HepG2 (cell line): Measurements from ENCODE around the gene TWIST2. TPM values are rescaled to one million over a fixed set of nuclear protein-coding genes. Genes with fewer than 3 reads are reported as not detected.

Experiments used
- ATAC-seq: fragments of 200-7000 bp; cut with Tn5 transposase; 3 replicates; pipeline ENCODE4 v1.9.1; 2020; ENCODE audit warnings: mild to moderate bottlenecking, moderate library complexity
- BruUV-seq: library from RNA; stranded (reverse); fragments of 400-500 nt; replicated peaks from 2 replicates; lab custom pipeline; 2021; lab: Mats Ljungman, UMichigan
- CTCF ChIA-PET: fragments of 300-600 bp; formaldehyde crosslinking; extraction: SDS; loops from one replicate; lab custom pipeline; 2021; ENCODE audit warnings: low total read pairs, inconsistent platforms, low intra/inter-chr PET ratio; lab: Yijun Ruan, JAX
- POLR2A ChIA-PET: fragments of 350-600 bp; sonication (Branson Sonifier 250); formaldehyde crosslinking; loops from one replicate; lab custom pipeline; 2020; ENCODE audit warnings: antibody characterized with exemption, inconsistent platforms; lab: Yijun Ruan, JAX
- DNase-seq: peaks from one replicate; pipeline ENCODE4 v3.0.0-alpha.2; 2015; ENCODE audit warnings: low spot score
- FAIRE-seq: peaks from 3 replicates; lab custom pipeline; 2011; peaks lifted over from hg19 to GRCh38; lab: Jason Lieb, UNC
- H2AFZ ChIP-seq: one replicate; pipeline ENCODE4 v1.6.1; 2011; ENCODE audit warnings: low read length, inconsistent platforms
- H3K27ac ChIP-seq: fragments of 300-600 bp; 3 replicates; pipeline ENCODE4 v1.8.0; 2011; ENCODE audit warnings: mixed run types, mild to moderate bottlenecking, mixed read lengths, low read length, inconsistent platforms; ENCODE audit not compliant: insufficient read depth; ENCODE audit errors: extremely low read length
- H3K27me3 ChIP-seq, 2 experiments: fragments of 200-600 bp in 1 of 2; 2 replicates in 1 of 2; 3 replicates in 1 of 2; pipeline versions ENCODE4 v1.6.0 to v1.8.0; 2011; ENCODE audit warnings: low read length in 2 of 2, mild to moderate bottlenecking in 2 of 2, moderate library complexity in 2 of 2, inconsistent platforms in 1 of 2; ENCODE audit not compliant: insufficient read depth in 2 of 2, control insufficient read depth in 1 of 2
- H3K36me3 ChIP-seq, 2 experiments: fragments of 200-600 bp in 1 of 2; replicated peaks in 1 of 2; 2 replicates in 1 of 2; 3 replicates in 1 of 2; pipeline versions ENCODE4 v1.5.1 to v1.8.0; 2011; ENCODE audit warnings: low read length in 2 of 2, inconsistent platforms in 1 of 2; ENCODE audit not compliant: insufficient read depth in 2 of 2, control insufficient read depth in 1 of 2
- H3K4me1 ChIP-seq: 2 replicates; pipeline ENCODE4 v1.5.1; 2012; ENCODE audit warnings: low read length, inconsistent platforms; ENCODE audit not compliant: insufficient read depth
- H3K4me2 ChIP-seq: 2 replicates; pipeline ENCODE4 v1.6.0; 2011; ENCODE audit warnings: low read depth, low read length, inconsistent platforms
- H3K4me3 ChIP-seq, 3 experiments: fragments of 200-600 bp in 1 of 3; sonication (generic), shearing (Covaris generic) in 1 of 3; replicated peaks in 1 of 3; 2 replicates each; pipeline ENCODE4 v1.5.1; 2011 to 2016; ENCODE audit warnings: low read length in 3 of 3, inconsistent platforms in 2 of 3, low read depth in 2 of 3, mild to moderate bottlenecking in 2 of 3, control low read depth in 1 of 3, mixed read lengths in 1 of 3; ENCODE audit not compliant: insufficient read depth in 1 of 3
- H3K79me2 ChIP-seq: one replicate; pipeline ENCODE4 v1.6.1; 2011; ENCODE audit warnings: low read length, inconsistent platforms; ENCODE audit not compliant: insufficient read depth
- H3K9ac ChIP-seq: 2 replicates; pipeline ENCODE4 v1.6.0; 2011; ENCODE audit warnings: mild to moderate bottlenecking, low read depth, low read length, inconsistent platforms; ENCODE audit not compliant: insufficient read depth
- H3K9me3 ChIP-seq: 2 replicates; pipeline ENCODE4 v1.5.1; 2012; ENCODE audit warnings: mild to moderate bottlenecking, low read length
- H4K20me1 ChIP-seq: 2 replicates; pipeline ENCODE4 v1.6.0; 2011; ENCODE audit warnings: inconsistent platforms, mild to moderate bottlenecking, low read length, moderate library complexity; ENCODE audit not compliant: insufficient read depth
- HOXA7 ChIP-seq: sonication (generic); formaldehyde crosslinking; IDR thresholded peaks from 2 replicates; pipeline ENCODE4 v1.8.1; 2022; ENCODE audit warnings: mild to moderate bottlenecking, missing genetic modification reagents, moderate library complexity
- IKZF1 ChIP-seq: fragments of 450-650 bp; IDR thresholded peaks from 2 replicates; pipeline ENCODE4 v1.7.1; 2016
- NFE2L2 ChIP-seq: fragments of 150-350 bp; IDR thresholded peaks from 2 replicates; pipeline ENCODE4 v1.6.1; 2014; ENCODE audit warnings: low read length
- NR2C2 ChIP-seq: sonication (generic); formaldehyde crosslinking; IDR thresholded peaks from 2 replicates; pipeline ENCODE4 v1.4.0; 2020; ENCODE audit warnings: missing genetic modification reagents, mild to moderate bottlenecking, moderate library complexity, borderline replicate concordance
- RFXANK ChIP-seq: IDR thresholded peaks from 2 replicates; pipeline ENCODE4 v1.6.1; 2016
- STAT6 ChIP-seq: sonication (generic); formaldehyde crosslinking; IDR thresholded peaks from 2 replicates; pipeline ENCODE4 v1.4.0; 2020; ENCODE audit warnings: missing genetic modification reagents, mild to moderate bottlenecking, borderline replicate concordance
- TIGD3 ChIP-seq: sonication (generic); formaldehyde crosslinking; IDR thresholded peaks from 2 replicates; pipeline ENCODE4 v1.5.1; 2020; ENCODE audit warnings: mild to moderate bottlenecking, missing genetic modification reagents, borderline replicate concordance
- WIZ ChIP-seq: sonication (generic); formaldehyde crosslinking; IDR thresholded peaks from 2 replicates; pipeline ENCODE4 v1.5.1; 2020; ENCODE audit warnings: mild to moderate bottlenecking, missing genetic modification reagents
- WGBS: methylation state at CpG from one replicate; pipeline ENCODE4 v1.1.6; 2017; ENCODE audit warnings: low lambda C conversion rate; 5-methylcytosine and 5-hydroxymethylcytosine counted together
- in situ Hi-C: cut with HindIII; loops from 2 replicates; pipeline ENCODE4 v1.10.0; 2017; ENCODE audit warnings: low pct_unique_long_range_greater_than_20kb; ENCODE audit not compliant: extremely low pct_ligation_motif_present
- intact Hi-C: fragments of 100-400 bp; cut with micrococcal nuclease; formaldehyde crosslinking; loops from one replicate; pipeline ENCODE4 v1.10.0; 2022; ENCODE audit not compliant: unreplicated experiment
- polyA plus RNA-seq, 8 experiments: library from polyadenylated mRNA; depleted of rRNA in 3 of 8; stranded (reverse) in 7 of 8; unstranded in 1 of 8; fragments of >200 nt; fragmentation: Illumina TruSeq in 4 of 8; extraction: Trizol in 4 of 8; gene quantifications; 2 replicates each; pipeline versions ENCODE4 v1.2.1 to v1.2.3, GENCODE V29; 2011 to 2016; ENCODE audit warnings: low read depth in 4 of 8, missing spikeins in 1 of 8, mixed read lengths in 1 of 8; ENCODE audit not compliant: insufficient read depth in 1 of 8
- total RNA-seq, 5 experiments: library from RNA; depleted of rRNA; stranded (reverse); fragments of >200 nt; fragmentation: Illumina TruSeq; extraction: Trizol; gene quantifications; 2 replicates each; pipeline ENCODE4 v1.2.3, GENCODE V29; 2016; ENCODE audit warnings: low read depth in 1 of 5
- TF ChIP-seq, protein P1 (sequence below): sonication (generic); formaldehyde crosslinking; IDR thresholded peaks from 2 replicates; pipeline ENCODE4 v1.5.0; 2020; ENCODE audit warnings: missing genetic modification reagents

The TWIST2 gene
- total and polyA plus RNA-seq, 2 of the 13 experiments (the other 11 are each of a cell fraction or from before 2014, with no cell fraction given): 0.08 to 0.11 TPM

DNA sequence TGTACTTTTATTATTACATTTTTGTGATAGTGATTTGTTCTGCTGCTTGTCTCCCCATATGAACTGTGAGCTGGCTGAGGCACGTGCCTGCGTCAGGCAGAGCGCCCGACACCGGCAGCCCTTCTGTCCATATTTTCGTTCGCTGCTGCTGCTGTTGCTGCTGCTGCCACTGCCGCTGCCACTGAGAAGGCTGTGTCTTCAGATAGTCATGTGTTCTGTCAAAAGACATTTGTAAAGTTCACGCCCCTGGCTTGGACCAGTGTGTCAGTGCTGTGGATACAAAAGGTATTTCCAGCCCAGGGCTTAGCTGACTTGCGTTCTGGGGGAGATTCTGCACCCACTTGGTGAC is 47.0 kb downstream of the TWIST2 start:
- TF ChIP-seq RFXANK (CRISPR knock-in tag) (no peak), WIZ (no peak), IKZF1 (no peak), NFE2L2 (no peak), NR2C2 (CRISPR knock-in tag) (no peak), HOXA7 (CRISPR knock-in tag) (no peak), TIGD3 (CRISPR knock-in tag) (no peak), STAT6 (no peak)
- TF ChIP-seq, protein P1, sequence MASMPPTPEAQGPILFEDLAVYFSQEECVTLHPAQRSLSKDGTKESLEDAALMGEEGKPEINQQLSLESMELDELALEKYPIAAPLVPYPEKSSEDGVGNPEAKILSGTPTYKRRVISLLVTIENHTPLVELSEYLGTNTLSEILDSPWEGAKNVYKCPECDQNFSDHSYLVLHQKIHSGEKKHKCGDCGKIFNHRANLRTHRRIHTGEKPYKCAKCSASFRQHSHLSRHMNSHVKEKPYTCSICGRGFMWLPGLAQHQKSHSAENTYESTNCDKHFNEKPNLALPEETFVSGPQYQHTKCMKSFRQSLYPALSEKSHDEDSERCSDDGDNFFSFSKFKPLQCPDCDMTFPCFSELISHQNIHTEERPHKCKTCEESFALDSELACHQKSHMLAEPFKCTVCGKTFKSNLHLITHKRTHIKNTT (CRISPR knock-in tag): no peak
- Histone ChIP-seq H2AFZ (no peak overlapping the region), H3K36me3 (no peaks in the 10 kb centered on the region), H3K27me3 (peaks cover 31 to 89% of the 10 kb centered on the region in 2 experiments), H3K9me3 (no peaks in the 10 kb centered on the region), H3K9ac (no peak overlapping the region), H4K20me1 (no peaks in the 10 kb centered on the region), H3K79me2 (no peaks in the 10 kb centered on the region), H3K27ac (no peak overlapping the region), H3K4me1 (no peaks in the 10 kb centered on the region), H3K4me2 (no peak overlapping the region), H3K4me3 (no peak overlapping the region)
- BruUV-seq: no TSS peak
- intact Hi-C loops: no loop called here
- DNase-seq: no peak
- ATAC-seq: no peak
- ChIA-PET POLR2A (no interaction called here), CTCF (no interaction called here)
- in situ Hi-C loops: no loop called here
- 57% methylated on average over 9 of the region's 10 CpGs for WGBS
- no peak for FAIRE-seq
